Measurements from ENCODE around the gene UBE2QL1.

UBE2QL1 gene, protein sequence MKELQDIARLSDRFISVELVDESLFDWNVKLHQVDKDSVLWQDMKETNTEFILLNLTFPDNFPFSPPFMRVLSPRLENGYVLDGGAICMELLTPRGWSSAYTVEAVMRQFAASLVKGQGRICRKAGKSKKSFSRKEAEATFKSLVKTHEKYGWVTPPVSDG

GRCh38 chr5:6448622-6449464 is at the start of gene UBE2QL1:
TSS of gene UBE2QL1 (plus strand) at chr5:6448859. CDS start at chr5:6448894, 35 bp downstream.
- no peak for DNase-seq (ENCODE audit: low read depth in 1 of 2, low spot score in 1 of 2)

- no peak for DNase-seq (ENCODE audit: low read depth in 1 of 2, low spot score in 1 of 2)
These were observed 48.4 kb upstream of the UBE2QL1 start for GRCh38 chr5:6399980-6400910.

DNA sequence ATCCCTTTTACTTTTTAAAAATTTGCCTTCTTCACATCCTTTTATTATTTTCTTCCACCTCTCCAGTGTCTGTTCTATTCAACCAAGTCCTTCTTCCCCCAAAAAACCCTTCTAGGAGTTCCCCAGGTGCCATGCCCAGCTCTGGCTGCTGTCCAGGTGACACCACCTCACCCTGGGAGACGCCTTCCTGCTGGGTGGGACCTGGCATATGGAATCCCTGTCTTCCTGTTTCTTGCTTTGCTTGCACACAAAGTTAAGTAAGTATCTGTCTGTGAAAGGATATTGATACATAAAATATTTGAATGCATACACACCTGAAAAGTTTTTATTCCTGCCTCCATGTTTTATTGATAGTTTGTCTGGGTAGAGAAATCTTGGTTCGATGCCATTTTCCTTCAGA is 47.2 kb upstream of the UBE2QL1 start:
- DNase-seq (ENCODE audit: low read depth in 1 of 2, low spot score in 1 of 2): no peak

- DNase-seq (ENCODE audit: low read depth in 1 of 2, low spot score in 1 of 2): no peak
These were observed 45.7 kb upstream of the UBE2QL1 start for GRCh38 chr5:6402939-6403338.

DNA sequence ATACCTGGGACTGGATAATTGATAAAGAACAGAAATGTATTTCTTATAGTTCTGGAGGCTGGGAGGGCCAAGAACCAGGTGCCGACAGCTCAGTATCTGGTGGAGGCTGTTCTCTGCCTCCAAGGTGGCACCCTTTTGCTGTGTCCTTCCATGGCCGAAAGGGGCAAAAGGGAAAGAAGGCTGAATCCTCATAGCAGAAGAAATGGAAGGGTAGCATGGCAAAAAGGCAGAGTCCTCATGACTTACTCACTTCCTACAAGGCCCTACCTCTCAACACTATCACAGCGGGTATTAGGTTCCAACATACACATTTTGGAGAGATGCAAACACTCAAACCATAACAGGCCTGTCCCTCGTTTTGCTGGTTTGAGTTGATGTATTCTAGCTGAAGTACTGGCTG is 45.2 kb upstream of the UBE2QL1 start:
- no peak for DNase-seq (ENCODE audit: low read depth in 1 of 2, low spot score in 1 of 2)

DNA sequence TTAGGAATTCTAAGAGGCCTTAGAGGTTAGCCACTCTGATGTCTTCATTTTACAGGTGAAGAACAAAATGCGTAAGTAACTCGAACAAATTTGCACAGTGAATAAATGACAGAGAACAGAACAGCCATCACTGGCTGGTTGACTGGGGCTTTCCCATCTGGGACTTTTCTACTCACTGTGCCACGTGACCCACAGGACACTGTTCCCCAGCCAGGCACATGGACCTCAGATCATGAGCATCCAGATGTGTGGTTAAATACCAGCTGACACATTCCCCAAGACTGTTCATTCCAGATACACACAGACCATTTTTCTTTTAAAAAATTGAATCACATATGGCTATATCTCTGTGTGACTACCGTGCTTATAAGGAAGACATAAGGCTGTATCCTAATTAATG is 44.5 kb upstream of the UBE2QL1 start:
- DNase-seq (ENCODE audit: low read depth in 1 of 2, low spot score in 1 of 2): no peak

DNA sequence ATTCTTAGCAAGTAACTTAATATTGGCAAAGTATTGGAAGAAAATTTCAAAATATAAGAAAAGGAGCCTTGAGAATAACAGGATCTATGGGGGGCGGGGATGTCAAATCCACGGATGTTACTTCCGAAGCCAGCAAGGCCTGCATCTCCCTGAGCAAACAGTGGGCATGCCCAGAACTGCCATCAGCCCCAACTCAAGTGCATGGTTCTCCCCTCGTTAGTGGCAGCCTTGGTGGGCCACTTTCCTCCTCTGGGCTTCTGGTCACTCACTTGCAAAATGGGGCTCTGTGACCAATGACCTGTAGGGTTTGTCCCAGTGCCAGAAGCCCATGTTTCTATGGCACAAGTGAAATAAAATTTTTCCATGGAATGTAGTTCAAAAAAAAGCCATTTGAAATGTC is 43.1 kb upstream of the UBE2QL1 start:
- no peak for DNase-seq (ENCODE audit: low read depth in 1 of 2, low spot score in 1 of 2)

DNA sequence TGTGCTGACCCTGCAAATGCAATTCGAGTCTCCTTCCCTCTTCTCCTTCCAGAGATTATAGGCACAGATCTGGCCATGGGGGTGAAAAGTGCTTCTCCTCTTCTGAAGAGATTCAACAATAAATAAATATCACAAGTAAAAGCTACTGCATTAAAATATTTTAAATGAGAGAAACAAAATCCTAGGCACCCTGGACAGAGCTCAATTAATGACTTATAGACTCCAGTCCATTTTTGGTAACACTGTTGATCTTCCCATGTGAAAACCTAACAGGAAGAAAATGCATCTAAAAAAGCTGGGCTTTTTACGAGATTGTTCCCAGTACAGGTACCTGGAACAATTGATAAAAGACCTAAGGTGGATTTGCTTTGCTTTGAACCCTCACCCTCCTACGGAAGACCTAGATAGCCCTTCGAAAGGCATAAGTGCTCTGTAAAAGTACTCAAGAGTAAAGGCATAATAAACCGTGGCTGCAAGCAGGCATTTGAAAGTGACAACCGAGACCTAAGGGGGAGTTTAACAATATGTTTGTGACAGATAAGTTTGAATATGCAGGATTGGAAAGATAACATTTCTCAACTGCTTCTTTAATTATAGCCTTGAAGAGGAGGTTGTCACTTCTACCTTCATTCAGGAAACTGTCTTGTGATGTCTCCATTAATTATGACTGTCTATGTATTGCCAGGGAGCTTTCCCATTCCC is 41.0 kb upstream of the UBE2QL1 start:
- DNase-seq (ENCODE audit: low read depth in 1 of 2, low spot score in 1 of 2): no peak

DNA sequence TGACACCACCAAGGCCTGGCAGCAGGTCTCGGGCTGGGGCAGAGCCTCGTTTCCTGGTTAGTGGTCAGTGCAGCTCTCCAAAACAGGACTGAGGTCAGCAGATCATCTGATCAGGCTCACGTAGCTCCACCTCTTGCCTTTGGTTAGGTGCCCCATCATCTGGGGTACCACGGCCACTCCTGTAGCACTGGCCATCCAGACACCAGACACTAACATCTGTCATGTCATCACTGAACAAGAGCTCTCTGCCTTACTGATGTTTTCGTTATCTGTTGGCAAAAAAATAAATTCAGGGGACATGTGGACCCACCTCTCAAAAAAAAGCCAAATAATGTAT is 40.4 kb upstream of the UBE2QL1 start:
- DNase-seq (ENCODE audit: low read depth in 1 of 2, low spot score in 1 of 2): no peak

DNA sequence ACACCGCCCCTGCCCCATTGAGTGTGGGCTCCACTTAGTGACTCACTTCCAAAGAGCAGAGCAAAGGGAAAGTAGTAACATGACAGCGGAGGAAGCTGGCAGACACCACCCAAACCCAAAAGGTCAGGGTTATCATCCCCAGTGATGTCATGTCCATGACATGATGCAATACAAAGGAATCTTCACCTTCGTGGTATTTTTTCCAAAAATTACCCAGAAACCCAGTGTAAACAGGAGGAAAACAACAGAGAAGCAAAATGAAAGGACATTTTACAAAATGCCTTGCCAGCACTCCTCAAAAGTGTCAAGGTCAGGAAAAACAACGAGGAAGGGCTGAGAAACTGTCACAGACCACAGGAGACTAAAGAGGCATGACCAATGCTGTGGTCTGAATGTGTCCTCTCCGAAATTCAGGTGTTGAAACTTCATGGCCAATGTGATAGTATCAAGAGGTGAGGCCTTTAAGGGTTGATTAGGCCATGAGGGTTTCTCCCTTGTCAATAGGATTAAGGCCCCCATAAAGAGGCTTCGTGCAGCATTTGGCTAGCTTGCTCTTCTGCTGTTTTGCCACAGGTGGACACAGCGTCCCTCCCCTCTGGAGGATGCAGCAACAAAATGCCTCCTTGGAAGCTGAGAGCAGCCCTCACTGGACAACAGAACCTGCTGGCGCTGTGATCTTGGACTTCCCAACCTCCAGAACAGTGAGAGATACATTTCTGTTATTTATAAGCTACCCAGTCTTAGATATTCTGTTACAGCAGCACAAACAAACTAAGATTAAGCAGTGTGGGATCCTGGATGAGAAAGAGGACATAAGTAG is 39.8 kb upstream of the UBE2QL1 start:
- no peak for DNase-seq (ENCODE audit: low read depth in 1 of 2, low spot score in 1 of 2)

GRCh38 chr5:6410421-6410820 is 38.2 kb upstream of the UBE2QL1 start:
- no peak for DNase-seq (ENCODE audit: low read depth in 1 of 2, low spot score in 1 of 2)

- DNase-seq (ENCODE audit: low read depth in 1 of 2, low spot score in 1 of 2): no peak
These were observed 37.5 kb upstream of the UBE2QL1 start for GRCh38 chr5:6411141-6411540.

GRCh38 chr5:6412811-6413210 is 35.8 kb upstream of the UBE2QL1 start:
- no peak for DNase-seq (ENCODE audit: low read depth in 1 of 2, low spot score in 1 of 2)

DNA sequence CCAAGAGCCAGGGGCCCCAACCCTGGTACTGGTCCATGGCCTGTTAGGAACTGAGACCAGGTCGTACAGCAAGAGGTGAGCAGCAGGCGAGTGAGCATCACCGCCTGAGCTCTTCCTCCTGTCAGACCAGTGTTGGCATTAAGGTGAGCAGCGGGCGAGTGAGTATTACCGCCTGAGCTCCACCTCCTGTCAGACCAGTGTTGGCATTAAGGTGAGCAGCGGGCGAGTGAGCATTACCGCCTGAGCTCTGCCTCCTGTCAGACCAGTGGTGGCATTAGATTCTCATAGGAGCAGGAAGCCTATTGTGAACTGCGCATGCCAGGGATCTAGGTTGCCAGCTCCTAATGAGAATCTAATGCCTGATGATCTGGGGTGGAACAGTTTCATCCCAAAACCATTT is 31.0 kb upstream of the UBE2QL1 start:
- DNase-seq (ENCODE audit: low read depth in 1 of 2, low spot score in 1 of 2): no peak

- no peak for DNase-seq (ENCODE audit: low read depth in 1 of 2, low spot score in 1 of 2)
These were observed 29.9 kb upstream of the UBE2QL1 start for GRCh38 chr5:6418679-6419276.

DNA sequence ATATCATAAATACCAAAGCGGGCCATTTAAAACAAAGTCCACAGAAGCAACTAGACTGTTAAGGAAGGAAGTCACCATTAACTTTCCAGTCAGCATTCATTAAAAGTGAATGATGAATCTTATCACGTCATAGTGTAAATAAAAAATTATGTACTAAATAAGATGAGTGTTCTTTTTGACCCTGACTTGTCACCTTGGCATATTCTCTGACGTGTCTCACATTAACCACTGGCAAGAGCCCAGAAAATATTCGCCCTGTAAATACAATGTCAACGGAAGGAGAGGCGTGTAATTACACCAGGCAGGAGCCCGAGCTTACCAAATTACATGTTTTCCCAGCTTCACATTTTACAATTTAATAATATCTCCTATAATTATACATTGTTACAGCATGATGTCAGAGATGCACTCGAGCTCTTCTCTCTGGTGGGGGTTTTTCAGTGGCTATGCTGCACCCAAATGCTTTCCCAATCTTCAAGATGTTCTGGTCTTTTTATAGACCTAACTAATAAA is 29.3 kb upstream of the UBE2QL1 start:
- no peak for DNase-seq (ENCODE audit: low read depth in 1 of 2, low spot score in 1 of 2)

- no peak for DNase-seq (ENCODE audit: low read depth in 1 of 2, low spot score in 1 of 2)
These were observed 25.1 kb upstream of the UBE2QL1 start for GRCh38 chr5:6423327-6424109.

DNA sequence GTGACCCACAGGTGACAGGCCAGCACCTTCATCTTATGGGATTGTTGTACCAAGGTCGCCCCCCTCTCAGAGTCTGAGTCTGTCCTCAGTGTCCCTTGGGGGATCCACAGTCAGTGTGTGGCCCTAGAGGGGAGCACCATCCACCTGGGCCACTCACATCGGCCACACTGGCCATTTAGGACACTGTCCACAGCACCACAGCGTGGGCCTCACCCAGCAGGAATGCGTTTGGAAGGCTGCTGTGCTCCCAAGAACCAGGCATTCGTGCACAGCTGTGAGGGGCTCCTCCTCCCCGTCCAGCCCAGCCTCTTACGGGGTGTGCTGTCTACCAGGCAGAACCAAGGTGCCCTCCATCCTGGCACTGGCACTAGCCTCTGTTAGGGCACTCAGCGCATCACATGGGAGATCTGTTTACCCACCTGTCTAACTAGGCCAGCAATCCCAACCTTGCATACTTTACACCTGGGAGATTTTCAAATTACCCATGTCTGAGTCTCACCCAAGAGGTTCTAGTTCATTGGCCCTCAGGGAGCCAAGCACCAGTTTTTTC is 24.5 kb upstream of the UBE2QL1 start:
- no peak for DNase-seq (ENCODE audit: low read depth in 1 of 2, low spot score in 1 of 2)

DNA sequence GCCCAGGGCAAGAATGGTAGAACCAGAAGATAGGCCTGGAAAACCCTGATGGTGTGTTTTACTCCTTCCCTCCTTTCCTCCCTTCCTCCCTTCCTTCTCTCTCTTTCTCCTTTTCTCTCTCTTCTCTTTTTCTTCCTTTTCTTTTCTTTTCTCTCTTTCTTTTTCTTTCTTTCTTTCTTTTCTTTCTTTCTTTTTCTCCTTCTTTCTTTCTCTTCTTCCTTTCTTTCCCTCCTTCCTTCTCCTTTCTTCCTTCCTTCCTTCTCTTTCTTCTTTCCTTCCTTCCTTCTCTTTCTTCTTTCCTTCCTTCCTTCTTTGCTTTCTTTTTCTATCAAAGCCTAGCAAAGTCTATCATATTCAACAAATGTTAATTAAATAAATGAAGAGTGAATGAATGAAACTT is 24.0 kb upstream of the UBE2QL1 start:
- DNase-seq (ENCODE audit: low read depth in 1 of 2, low spot score in 1 of 2): no peak
